ENCODE measurements around the gene NSMCE3.

DNA sequence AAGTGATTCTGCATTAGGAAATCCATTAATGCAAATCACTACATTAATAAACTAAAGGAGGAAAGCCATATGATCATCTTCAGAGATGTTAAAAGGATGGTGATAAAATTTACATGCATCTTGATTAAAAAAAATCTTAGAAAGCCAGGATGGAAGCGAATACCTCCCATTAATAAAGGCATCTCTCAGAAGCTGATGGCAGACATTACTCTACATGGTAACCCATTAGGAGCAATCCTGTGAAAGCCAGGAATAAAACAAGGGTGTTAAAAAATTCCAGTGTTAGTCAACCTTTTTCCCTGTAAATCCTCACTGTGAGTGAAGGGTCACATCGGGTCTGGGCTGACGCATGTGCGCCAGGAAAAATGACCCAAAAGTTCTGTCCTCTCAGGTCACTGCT is 25.5 kb downstream of the NSMCE3 start:
- TF ChIP-seq, protein P1, sequence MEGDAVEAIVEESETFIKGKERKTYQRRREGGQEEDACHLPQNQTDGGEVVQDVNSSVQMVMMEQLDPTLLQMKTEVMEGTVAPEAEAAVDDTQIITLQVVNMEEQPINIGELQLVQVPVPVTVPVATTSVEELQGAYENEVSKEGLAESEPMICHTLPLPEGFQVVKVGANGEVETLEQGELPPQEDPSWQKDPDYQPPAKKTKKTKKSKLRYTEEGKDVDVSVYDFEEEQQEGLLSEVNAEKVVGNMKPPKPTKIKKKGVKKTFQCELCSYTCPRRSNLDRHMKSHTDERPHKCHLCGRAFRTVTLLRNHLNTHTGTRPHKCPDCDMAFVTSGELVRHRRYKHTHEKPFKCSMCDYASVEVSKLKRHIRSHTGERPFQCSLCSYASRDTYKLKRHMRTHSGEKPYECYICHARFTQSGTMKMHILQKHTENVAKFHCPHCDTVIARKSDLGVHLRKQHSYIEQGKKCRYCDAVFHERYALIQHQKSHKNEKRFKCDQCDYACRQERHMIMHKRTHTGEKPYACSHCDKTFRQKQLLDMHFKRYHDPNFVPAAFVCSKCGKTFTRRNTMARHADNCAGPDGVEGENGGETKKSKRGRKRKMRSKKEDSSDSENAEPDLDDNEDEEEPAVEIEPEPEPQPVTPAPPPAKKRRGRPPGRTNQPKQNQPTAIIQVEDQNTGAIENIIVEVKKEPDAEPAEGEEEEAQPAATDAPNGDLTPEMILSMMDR (IDR thresholded peaks at IDR 0.05) = no peak
- TF ChIP-seq POLR2AphosphoS5 (IDR thresholded peaks at IDR 0.05) = no peak
- no peak for TF ChIP-seq POLR2A (IDR thresholded peaks at IDR 0.05)
